Thyroid gland (tissue), 4 donors: ENCODE data around the gene RYR2.

Experiments used
- POLR2A ChIP-seq, 2 donors: fragments of 450-650 bp; IDR thresholded peaks; one replicate each; pipeline ENCODE4 v1.6.1; 2017; ENCODE audit warnings: antibody characterized with exemption in 2 of 2, mild to moderate bottlenecking in 2 of 2, moderate library complexity in 1 of 2
- TF ChIP-seq, protein P1 (sequence below), 6 experiments: fragments of 200-600 bp in 3 of 6; fragments of 450-650 bp in 3 of 6; sonication (generic) in 3 of 6; IDR thresholded peaks; one replicate each; pipeline ENCODE4 v1.5.1; 2016 to 2019; ENCODE audit warnings: antibody characterized with exemption in 6 of 6, mild to moderate bottlenecking in 2 of 6, inconsistent platforms in 1 of 6, moderate library complexity in 1 of 6

DNA sequence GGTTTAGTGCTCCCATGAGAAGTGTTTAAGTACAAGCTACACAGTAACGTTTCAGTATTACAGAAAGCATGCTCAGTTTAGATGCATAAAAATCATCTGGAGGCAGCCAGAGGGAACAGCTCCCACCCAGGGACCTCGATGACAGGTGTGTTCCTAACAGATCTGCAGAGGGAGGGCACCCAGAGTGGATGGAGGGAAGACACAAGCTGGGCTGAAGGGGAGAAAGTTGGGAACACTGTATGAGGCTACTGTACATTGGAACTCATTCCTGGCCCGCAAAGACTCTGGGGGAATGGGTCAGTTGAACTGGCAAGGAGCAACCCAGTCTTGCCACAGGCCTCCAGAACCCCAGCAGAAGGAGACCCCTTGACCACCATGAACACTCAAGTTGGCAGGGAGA, 796.3 kb downstream of the RYR2 start:
- no peak for TF ChIP-seq POLR2A (IDR thresholded peaks at IDR 0.05)
- TF ChIP-seq, protein P1, sequence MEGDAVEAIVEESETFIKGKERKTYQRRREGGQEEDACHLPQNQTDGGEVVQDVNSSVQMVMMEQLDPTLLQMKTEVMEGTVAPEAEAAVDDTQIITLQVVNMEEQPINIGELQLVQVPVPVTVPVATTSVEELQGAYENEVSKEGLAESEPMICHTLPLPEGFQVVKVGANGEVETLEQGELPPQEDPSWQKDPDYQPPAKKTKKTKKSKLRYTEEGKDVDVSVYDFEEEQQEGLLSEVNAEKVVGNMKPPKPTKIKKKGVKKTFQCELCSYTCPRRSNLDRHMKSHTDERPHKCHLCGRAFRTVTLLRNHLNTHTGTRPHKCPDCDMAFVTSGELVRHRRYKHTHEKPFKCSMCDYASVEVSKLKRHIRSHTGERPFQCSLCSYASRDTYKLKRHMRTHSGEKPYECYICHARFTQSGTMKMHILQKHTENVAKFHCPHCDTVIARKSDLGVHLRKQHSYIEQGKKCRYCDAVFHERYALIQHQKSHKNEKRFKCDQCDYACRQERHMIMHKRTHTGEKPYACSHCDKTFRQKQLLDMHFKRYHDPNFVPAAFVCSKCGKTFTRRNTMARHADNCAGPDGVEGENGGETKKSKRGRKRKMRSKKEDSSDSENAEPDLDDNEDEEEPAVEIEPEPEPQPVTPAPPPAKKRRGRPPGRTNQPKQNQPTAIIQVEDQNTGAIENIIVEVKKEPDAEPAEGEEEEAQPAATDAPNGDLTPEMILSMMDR (IDR thresholded peaks at IDR 0.05), result no peak
